Myocyte (in vitro differentiated cells): ENCODE results near the gene CD83. TPM values are rescaled to one million over a fixed set of nuclear protein-coding genes. Genes with fewer than 3 reads are reported as not detected.

ENCODE experiments used
- total RNA-seq: library from RNA; depleted of rRNA; stranded (reverse); fragments of >200 nt; gene quantifications from 2 replicates; pipeline ENCODE4 v1.2.3, GENCODE V29; 2014

The CD83 gene
- total RNA-seq, 1 donor from 2014 or later, result 0.37 TPM

Other genes starting within 250 kb of the CD83 start
- 8.1 and 8.8 TPM in 2 replicates for gene RNF182, start 192.8 kb upstream of the CD83 start, total RNA-seq